Measurements from ENCODE around the gene ASB10. TPM values are rescaled to one million over a fixed set of nuclear protein-coding genes. Genes with fewer than 3 reads are reported as not detected.

ASB10 gene
- total and polyA plus RNA-seq, 2 of the 8 experiments (the other 6 are each of a cell fraction or from before 2014, with no cell fraction given), result not detected

DNA sequence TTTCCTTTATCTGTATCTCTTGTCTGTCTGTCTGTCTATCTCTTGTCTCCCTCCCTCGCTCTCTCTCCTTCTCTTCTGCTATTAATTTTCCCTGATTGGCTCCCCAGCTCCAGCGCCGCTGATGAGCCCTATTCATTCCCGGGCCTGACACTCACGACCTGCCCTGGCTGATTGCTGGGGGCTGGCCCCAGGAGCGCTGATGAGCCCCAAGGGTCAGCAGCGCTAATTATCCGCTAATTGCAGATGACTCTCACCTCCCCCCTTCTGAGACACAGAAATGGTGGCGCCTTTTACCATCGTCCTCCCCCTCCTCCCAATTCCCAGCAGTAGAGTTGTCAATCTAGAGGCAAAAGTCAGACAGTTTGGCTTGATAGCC, 18.3 kb downstream of the ASB10 start:
- ChIA-PET POLR2A (ENCODE audit: partially characterized antibody) (no interaction called here), CTCF (ENCODE audit: partially characterized antibody) (interaction anchor here (0.7 to 8.3 kb wide), 16 partner anchors 11 to 1325 kb away, joined by 3 to 75 read pairs (median 5); no protein-coding TSS in a partner anchor)
- no peak overlapping the region for H3K18ac ChIP-seq (ENCODE audit: extremely low read depth, low read length)
- H2AK5ac ChIP-seq (ENCODE audit: low read depth, low read length), result no peak overlapping the region
- H3K14ac ChIP-seq (ENCODE audit: insufficient read length), result no peak overlapping the region
- no peak overlapping the region for H4K5ac ChIP-seq (ENCODE audit: insufficient read length, low read depth, low read length)
- WGBS, 2 experiments (ENCODE audit: extremely low coverage in 1 of 2, insufficient coverage in 1 of 2, insufficient read length in 1 of 2, insufficient replicate concordance in 2 of 2, low coverage in 1 of 2, low lambda C conversion rate in 2 of 2, missing lambda C conversion rate in 1 of 2), result 40% methylated on average over 10 of the region's 10 CpGs; no CpG with 5 or more reads in 1 of the 2 experiments
- H3K4me1 ChIP-seq (replicated peaks in 1 of 4; ENCODE audit: control insufficient read depth in 3 of 4, insufficient read depth in 4 of 4, low read length in 3 of 4), result peaks cover 0 to 3% (median under 1%) of the 10 kb centered on the region in 4 experiments; a peak in 2 of 7 replicates
- H3K36me3 ChIP-seq (ENCODE audit: control insufficient read depth in 2 of 4, insufficient read depth in 4 of 4, low read length in 3 of 4), result peaks cover 0 to under 1% (median 0%) of the 10 kb centered on the region in 4 experiments; a peak in 1 of 8 replicates
- no peak overlapping the region for H3K27ac ChIP-seq (ENCODE audit: low read depth, low read length)
- H3K27me3 ChIP-seq (replicated peaks in 1 of 4; ENCODE audit: control insufficient read depth in 3 of 4, extremely low read depth in 1 of 4, insufficient read depth in 3 of 4, low read length in 3 of 4), result peaks cover 47 to 84% (median 67%) of the 10 kb centered on the region in 4 experiments
- peaks cover 0 to 3% of the 10 kb centered on the region in 2 experiments; a peak in 2 of 4 replicates for H3K9me3 ChIP-seq (ENCODE audit: insufficient read depth in 2 of 2, low read depth in 1 of 2, low read length in 1 of 2)
- no peak overlapping the region for H2BK12ac ChIP-seq (ENCODE audit: low read depth, low read length)
- no peak for TF ChIP-seq RXRA (IDR thresholded peaks at IDR 0.05; ENCODE audit: insufficient read depth, low read depth, low read length)
- TF ChIP-seq, protein P1, sequence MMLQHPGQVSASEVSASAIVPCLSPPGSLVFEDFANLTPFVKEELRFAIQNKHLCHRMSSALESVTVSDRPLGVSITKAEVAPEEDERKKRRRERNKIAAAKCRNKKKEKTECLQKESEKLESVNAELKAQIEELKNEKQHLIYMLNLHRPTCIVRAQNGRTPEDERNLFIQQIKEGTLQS (IDR thresholded peaks at IDR 0.05; ENCODE audit: insufficient read depth, low read depth, low read length), result no peak
- no peak for TF ChIP-seq RAD21 (IDR thresholded peaks at IDR 0.05 in 1 of 2, conservative IDR thresholded peaks at IDR 0.05 in 1 of 2; ENCODE audit: low read depth in 2 of 2, low read length in 2 of 2)
- no peak for TF ChIP-seq CBX8 (IDR thresholded peaks at IDR 0.05; ENCODE audit: borderline replicate concordance, low read depth, low read length)
- TF ChIP-seq FOSL1 (IDR thresholded peaks at IDR 0.05; ENCODE audit: insufficient read depth, low read depth, low read length), result no peak
- no peaks in the 10 kb centered on the region for H3K79me2 ChIP-seq (ENCODE audit: control insufficient read depth in 1 of 2, insufficient read depth in 2 of 2, low read length in 2 of 2)
- no peak overlapping the region for H3K4ac ChIP-seq (replicated peaks; ENCODE audit: insufficient read length, low read depth, low read length)
- peak overlapping the region in 1 of 2 experiments; percentile 63; a peak in 1 of 4 replicates for H3K4me2 ChIP-seq (ENCODE audit: insufficient read depth in 1 of 2, low read depth in 2 of 2, low read length in 2 of 2)
- no peak overlapping the region for H2BK20ac ChIP-seq (ENCODE audit: low read length)
- H3K56ac ChIP-seq (replicated peaks; ENCODE audit: insufficient read length, low read depth, low read length), result no peak overlapping the region
- no peak overlapping the region for H2BK15ac ChIP-seq (ENCODE audit: low read length)
- no peak overlapping the region for H2BK5ac ChIP-seq (ENCODE audit: low read depth, low read length)
- FAIRE-seq, result no peak
- H2AFZ ChIP-seq (ENCODE audit: low read length), result no peak overlapping the region
- no peak overlapping the region for H3K23ac ChIP-seq (ENCODE audit: insufficient read length)
- no peak overlapping the region for H4K91ac ChIP-seq (replicated peaks; ENCODE audit: insufficient read length, low read length)
- no peak overlapping the region for H2BK120ac ChIP-seq (replicated peaks; ENCODE audit: low read depth, low read length)
- no peak overlapping the region for H4K8ac ChIP-seq (ENCODE audit: extremely low read depth, insufficient read depth, low read length)
- H4K20me1 ChIP-seq (replicated peaks in 1 of 2; ENCODE audit: control insufficient read depth in 1 of 2, insufficient read depth in 2 of 2, low read length in 2 of 2), result peaks cover 2% of the 10 kb centered on the region in 2 experiments
- no peak overlapping the region for H3K9ac ChIP-seq (replicated peaks in 1 of 4; ENCODE audit: extremely low read depth in 1 of 4, low read depth in 3 of 4, low read length in 3 of 4)
- no peaks in the 10 kb centered on the region for H3K79me1 ChIP-seq (ENCODE audit: low read depth, low read length)
- peak overlapping the region in 1 of 4 experiments; percentile 69; a peak in 2 of 8 replicates for H3K4me3 ChIP-seq (ENCODE audit: extremely low read depth in 1 of 4, insufficient read depth in 2 of 4, low read depth in 3 of 4, low read length in 4 of 4)
- no peak for DNase-seq (ENCODE audit: low read depth in 1 of 2, low spot score in 2 of 2)
- peaks cover 4% of the 10 kb centered on the region; the same call in 1 of the 2 replicates for H3K23me2 ChIP-seq (ENCODE audit: low read depth, low read length)
